Measurements from ENCODE around the gene EPN3.

- TF ChIP-seq GABPA (IDR thresholded peaks at IDR 0.05; ENCODE audit: low read depth) = no peak
- no peak for TF ChIP-seq CTCF (IDR thresholded peaks at IDR 0.05)
- TF ChIP-seq, protein P1, sequence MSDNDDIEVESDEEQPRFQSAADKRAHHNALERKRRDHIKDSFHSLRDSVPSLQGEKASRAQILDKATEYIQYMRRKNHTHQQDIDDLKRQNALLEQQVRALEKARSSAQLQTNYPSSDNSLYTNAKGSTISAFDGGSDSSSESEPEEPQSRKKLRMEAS (IDR thresholded peaks at IDR 0.05; ENCODE audit: low read depth) = no peak
- TF ChIP-seq, protein P2, sequence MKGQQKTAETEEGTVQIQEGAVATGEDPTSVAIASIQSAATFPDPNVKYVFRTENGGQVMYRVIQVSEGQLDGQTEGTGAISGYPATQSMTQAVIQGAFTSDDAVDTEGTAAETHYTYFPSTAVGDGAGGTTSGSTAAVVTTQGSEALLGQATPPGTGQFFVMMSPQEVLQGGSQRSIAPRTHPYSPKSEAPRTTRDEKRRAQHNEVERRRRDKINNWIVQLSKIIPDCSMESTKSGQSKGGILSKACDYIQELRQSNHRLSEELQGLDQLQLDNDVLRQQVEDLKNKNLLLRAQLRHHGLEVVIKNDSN (IDR thresholded peaks at IDR 0.05; ENCODE audit: borderline replicate concordance, low read depth) = no peak
- no peak for TF ChIP-seq SIN3A (IDR thresholded peaks at IDR 0.05; ENCODE audit: borderline replicate concordance, low read depth, low read length)
- no peak for TF ChIP-seq EZH2phosphoT487 (IDR thresholded peaks at IDR 0.05; ENCODE audit: borderline replicate concordance, low read depth)
- no peak for TF ChIP-seq MXI1 (IDR thresholded peaks at IDR 0.05; ENCODE audit: low read depth, low read length)
- no peak for TF ChIP-seq JUND (IDR thresholded peaks at IDR 0.05)
- TF ChIP-seq PBX3 (IDR thresholded peaks at IDR 0.05) = no peak
- no peak for TF ChIP-seq TAF1 (IDR thresholded peaks at IDR 0.05; ENCODE audit: borderline replicate concordance, low read depth, low read length)
Observed at GRCh38 chr17:50589095-50589705, 56.7 kb downstream of the EPN3 start.
